UCSD-AML1 (cell line): ENCODE measurements around the gene PIK3R5.

Experiments used
- DNase-seq: peaks from one replicate; lab custom pipeline; 2025; ENCODE audit not compliant: unreplicated experiment; lab: John Stamatoyannopoulos, UW

PIK3R5 gene

DNA sequence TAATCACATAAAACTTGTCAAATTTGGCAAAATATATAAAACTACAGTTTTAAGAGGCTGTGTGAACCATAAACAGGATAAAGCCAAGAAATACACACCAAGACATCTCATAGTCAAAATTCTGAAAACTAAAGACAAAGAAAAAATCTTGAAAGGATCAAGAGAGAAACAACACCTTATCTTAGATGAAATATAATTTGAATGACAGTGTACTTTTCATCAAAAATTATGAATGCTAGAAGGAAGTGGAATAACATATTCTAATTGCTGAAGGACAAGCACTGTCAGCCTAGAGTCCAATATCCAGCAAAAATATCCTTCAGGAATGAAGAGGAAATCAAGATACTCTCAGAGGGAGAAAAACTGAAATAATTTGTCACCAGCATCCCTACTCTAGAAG, 37.2 kb downstream of the PIK3R5 start:
- no peak for DNase-seq

DNA sequence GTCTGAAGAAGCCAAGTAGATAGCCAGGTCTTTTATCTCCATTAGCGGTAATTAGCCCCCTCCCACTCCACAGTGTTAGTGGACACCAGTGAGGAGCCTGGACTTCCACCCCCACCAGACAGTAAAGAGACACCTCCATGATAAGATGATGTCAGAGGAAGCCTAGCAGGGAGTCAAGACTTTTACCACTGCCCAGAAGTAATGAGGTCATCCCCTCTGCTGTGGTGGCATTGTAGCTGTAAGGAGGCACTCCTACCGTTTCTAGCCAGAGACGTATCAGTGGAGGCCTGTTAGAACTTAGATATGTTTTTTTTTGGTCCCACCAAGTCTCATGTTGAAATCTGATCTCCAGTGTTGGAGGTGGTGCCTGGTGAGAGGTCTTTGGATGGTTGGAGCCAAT, 38.1 kb downstream of the PIK3R5 start:
- no peak for DNase-seq

DNA sequence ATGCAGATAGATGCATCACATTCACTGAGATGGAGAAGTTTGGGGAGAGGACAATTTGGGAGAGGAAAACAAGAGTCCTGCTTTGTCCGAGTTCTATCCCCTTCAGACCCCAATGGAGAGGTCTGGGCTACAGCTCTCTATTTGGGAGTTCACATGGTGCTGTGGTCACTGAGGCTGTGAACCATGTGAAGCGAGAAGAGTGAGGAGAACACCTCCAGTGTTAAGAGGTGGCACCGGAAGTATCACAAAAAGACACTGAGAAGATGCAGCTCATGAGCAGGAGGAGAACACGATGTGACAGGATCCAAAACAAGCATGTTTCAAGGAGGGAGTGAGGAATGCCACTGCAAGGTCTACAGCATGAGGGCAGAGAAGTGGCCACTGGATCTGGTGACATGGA, 39.7 kb downstream of the PIK3R5 start:
- DNase-seq = no peak

DNA sequence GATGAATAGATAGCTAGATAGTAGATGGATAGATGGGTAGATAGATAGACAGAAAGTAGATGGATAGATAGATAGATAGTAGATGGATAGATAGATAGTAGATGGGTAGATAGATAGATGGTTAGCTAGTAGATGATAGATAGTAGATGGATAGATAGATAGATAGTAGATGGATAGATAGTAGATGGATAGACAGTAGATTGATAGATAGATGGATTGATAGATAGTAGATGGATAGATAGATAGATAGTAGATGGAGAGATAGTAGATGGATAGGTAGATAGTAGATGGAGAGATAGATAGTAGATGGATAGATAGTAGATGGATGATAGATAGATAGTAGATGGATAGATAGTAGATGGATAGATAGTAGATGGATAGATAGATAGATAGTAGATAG, 40.4 kb downstream of the PIK3R5 start:
- no peak for DNase-seq

DNA sequence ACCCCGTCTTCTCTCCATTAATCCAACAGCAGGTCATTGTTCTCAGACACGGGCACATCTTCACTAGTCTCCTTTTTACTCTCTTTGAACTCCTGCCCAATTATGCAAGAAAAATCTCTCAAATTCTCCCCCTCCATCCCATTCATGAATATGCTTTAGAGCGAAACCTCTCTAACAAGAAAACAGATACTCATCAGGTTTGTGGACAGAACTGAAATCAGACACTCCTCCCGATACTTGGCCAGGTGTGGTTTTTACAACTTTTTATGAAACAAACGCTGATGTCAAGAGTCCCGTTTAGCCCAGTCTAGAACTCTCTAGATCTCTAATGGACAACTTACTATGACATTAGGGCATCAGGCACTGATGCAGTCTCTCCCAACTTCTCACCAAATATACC, 40.9 kb downstream of the PIK3R5 start:
- DNase-seq = no peak

DNA sequence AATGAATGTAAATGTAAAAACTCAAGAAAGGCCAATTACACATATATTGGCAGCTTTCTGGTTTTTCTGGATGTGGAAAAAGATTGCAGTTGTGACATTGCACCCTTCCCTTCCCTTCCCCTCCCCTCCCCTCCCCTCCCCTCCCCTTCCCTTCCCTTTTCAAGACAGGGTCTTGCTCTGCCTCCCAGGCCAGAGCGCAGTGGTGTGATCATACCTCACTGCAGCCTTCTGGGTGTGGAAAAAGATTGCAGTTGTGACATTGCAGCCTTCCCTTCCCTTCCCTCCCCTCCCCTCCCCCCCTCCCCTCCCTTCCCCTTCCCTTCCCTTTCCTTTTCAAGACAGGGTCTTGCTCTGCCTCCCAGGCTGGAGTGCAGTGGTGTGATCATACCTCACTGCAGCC, 41.7 kb downstream of the PIK3R5 start:
- no peak for DNase-seq

DNA sequence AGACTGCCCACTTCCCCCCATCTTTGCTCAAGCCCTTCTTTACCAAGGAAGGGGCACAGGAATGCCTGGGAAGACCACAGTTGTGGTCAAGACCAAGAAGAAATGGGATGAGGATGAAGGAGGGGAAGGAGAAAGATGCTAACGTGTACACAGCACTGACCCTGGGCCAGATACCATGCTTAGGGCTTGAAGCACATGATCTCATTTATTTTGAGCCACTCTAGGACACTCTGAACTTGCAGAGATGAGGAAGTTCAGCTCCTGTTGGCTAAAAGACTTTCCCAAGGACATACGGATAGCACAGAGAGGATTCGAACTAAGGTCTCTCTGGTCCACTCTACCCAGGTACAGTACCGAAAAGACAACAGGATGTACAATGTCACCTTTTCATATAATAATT, 42.6 kb downstream of the PIK3R5 start:
- no peak for DNase-seq

DNA sequence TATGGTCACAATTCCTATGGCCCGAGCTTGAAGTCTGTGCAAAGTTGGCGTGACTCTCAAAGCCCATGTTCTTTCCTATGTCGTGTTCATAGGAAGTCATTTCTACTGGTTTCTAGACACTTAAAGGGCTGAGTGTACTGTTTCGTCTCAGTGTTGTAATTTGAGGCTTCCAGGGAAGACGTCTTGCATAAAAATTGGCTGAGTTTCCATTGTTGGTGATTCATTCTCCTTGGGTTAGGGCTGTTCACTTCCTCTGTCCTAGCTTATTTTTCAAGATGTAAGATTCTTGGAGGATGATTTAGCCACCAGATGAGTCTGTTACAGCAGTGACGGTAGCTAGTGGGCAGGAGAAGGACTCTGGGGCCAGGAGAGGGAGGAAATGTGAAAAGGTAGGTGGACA, 43.1 kb downstream of the PIK3R5 start:
- DNase-seq = no peak

DNA sequence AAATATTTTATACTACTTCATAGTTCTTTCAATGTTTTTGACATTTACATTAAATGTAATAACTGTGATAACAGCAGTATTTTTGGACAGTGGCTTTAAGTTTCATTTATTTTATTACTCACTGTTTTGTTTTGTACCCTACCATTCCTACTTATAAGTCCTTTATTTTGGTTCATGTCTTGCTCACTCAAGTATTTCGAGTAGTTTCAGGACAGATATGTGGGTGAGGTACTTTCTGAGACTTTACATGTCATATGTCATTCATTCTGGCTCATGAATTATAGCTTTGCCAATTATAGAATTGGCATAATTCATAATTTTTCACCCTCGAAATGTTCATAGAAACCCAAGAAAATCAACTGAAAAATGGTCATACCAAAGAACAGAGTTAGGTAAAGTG, 44.4 kb downstream of the PIK3R5 start:
- no peak for DNase-seq

DNA sequence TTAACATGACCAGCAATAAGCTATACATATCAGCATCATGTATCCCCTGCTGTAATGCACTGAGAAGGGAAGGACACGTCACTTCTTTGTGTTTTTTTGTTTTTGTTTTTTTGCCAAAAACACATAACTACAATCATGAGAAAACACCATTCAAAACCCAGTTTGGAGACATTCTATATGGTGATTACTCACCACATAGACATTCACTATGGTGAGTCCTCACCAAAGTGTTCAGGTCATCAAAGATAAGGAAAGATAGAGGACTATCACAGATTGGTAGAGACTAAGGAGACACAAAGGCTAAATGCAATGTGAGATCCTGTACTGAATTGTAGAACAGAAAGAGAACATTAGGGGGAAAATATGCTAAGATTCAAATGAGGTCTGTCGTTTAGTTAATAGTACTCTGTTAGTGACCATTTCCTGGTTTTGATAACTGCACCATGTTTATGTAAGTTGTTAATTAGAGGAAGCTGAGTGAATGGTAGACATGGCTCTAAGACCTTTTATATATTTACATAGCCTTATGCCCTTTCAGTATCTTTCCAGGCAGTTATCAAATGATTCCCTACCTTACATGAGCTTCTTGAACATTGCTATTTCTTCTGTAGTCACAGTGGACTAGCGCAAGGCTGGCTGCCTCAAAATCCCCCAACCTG, 46.6 kb downstream of the PIK3R5 start:
- no peak for DNase-seq

DNA sequence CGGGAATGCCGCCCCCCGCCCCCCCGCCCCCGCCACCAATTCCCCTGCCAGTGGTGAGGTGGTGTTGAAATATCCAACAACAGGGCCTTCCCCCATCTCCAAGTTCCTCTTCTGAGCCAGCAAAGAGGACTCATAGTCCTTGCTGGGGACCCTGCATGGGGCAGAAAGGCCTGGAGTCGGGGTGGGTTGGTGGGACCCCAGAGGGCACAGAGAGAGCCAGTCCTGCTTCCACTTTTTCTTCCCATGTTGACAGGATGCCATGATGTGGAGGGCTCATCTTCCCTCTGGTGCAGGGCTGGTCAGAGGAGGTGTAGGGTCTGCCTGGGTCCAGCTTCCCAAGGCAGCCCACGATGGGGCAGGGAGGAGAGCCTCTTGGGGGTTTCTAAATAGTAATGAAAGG, 49.0 kb downstream of the PIK3R5 start:
- DNase-seq = no peak

DNA sequence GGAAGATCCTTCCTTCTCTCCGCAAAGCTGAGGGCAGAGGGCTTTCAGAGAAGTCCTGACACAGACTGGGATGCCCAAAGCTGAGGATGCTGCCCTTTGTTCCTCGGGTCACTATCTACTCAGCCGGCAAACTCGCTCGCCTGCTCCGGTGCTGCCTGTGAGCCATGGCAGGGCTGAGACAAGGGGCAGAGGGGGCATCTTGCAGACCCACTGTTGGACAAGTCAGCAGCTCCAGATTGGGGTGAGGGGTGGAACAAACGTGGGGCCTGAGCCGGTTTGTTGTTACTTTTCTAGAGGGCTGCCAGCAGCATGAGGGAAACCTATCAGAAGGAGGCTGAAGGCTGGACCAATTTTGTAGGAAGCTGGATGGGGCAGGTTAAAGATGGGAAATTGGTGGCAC, 51.0 kb downstream of the PIK3R5 start:
- DNase-seq = no peak

DNA sequence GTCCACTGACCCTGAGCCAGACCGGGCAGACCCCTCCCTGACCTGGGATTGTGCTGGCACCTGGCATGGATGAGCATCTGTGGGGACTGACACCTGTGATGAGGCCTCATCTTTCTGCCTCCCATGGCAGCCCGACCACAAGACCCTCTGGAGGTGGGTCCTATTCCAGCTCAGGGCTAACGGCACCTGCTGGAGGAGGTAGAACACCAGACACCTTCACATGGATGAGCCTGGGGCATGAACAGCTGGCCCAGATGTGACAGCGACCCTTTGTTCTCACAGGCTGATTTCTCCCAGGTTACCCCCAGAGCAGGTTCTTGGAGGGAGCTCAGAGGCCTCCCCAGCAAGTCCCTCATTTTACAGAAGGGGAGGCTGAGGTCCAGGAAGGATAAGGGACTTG, 51.6 kb downstream of the PIK3R5 start:
- DNase-seq = no peak

DNA sequence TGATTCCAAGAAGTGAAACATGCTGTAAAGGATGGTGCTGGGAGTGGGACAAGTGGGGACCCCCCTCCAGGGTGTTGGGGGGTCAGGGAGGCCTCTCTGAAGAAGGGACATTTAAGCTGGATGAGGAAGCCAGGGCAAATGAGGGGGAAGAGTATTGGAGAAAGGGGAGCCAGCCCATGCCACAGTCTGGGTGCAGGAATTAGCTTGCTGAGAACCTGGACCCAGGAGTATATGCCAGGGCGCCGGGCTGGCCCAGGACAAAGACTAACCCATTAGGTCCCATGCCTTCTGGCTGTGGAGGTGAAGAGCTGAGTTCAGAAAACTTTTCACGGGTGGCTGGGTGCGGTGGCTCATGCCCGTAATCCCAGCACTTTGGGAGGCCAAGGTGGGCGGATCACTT, 52.4 kb downstream of the PIK3R5 start:
- DNase-seq = no peak

DNA sequence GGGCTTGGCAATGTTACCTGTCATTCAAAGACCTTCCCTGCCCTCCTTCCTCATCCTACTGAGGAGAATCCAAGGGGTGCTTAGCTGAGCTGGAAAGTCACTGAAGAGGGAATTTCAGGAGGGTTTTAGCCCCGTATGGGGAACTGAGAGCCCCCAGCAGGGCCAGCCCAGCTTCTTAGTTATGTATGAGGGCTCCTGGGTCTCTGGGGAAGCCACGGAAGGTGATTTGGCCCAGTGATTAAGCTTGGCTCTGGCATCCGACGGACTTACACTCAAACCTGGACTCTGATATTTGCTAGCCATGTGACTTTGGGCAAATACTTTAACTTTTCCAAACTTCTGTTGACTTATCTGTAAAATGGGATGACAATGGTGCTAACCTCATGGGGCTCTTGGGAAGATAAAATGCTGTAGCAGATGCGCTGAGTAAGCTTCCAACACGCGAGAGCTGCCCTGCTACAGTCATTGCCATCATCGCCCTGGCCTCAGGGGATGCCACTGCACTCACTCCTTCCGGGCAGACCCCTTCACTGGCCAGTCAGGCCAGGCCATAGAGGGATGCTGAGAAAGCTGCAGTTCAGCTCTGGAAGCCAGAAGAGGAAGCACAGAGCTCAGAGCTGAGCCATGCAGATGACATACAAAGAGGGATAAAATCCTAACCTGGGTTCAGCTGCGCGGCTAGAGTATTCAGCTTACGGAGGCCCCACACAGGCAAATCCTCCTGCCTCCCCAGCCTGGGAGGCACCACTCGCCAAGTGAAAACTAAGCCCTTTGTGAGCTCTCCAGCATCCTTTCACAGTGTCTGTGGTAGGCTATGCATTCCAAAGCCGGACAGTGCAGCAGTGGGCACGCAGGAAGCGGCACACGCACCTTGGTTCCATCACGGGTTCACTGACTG, 53.2 kb downstream of the PIK3R5 start:
- no peak for DNase-seq

DNA sequence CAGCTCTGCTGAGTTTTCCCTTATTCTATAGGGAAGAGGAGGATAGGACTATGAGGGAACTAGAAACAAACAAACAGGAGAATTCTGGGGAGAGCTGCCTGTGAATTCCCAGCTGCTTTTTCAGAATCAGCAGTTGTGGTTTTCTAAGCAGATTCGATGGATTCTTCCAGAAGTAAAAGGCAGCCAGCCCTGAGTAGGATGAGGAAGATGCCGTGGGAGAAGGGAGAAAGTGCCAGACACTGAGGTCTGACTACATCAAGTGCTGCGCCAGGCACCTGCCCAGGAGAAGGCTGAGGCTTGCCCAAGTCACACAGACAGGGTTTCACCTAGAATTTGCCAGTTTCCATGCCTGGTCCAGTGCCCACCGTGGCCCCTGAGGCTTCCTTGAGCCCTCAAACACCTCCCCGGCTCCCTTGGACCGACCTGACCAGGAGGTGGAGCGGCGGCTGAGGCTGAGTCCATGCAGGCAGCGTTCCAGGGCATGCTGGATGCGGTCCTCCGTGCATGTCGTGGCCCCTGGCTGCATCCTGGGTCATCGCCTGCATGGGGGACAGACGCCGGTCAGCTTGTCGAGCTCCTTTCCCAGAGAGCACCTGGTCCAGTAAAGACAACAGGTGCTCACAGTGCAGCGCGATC, 54.4 kb downstream of the PIK3R5 start:
- no peak for DNase-seq

DNA sequence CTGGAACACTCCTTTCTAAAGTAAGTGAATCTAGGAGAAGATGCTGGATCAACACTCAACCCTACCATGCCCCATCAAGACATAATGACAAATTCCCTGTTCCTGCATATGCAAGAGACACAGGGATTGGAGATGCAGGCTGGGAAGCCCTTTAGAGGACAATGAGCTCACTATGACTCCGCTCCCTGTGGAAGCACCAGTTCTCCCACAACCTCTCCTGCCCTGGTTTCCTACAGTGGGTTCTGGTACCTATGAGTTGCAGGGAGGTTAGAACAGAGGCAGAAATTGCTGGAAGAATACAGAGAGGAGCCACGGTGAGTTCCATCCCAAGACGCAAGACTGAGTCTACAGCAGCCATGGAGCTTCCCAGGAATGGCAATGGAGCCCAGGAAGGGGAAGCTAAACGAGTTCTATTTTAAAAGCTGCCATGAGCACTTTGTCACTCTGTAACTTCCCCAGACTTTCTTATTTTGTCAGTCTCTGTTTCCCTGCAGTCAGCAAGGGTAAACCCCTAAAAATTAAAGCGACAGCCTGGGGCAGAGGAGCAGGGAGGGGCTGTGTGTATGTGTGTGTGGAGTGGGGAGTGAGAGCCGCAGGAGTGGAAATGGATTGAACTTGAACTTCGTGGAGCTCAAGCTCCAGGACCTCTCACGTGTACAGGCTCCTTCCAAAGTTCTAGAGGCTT, 55.8 kb downstream of the PIK3R5 start:
- no peak for DNase-seq

DNA sequence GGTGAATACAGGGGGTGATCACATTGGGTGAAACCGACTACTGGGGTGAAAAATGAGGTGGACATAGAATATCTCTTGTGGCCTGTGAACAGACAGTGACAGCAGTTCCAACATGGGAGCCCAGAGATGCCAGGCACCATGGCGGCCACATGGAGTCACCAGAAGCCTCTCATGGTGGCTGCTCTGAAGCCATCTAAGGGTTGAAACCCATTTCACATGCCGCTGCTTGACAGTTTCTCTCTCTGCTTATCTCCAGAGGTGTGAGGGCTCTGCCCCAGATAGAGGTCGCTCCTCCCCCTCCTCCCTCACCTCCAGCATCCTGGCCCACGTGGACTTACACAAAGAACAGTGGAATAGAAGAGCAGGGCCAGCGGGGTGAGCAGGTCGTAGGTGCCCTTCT, 60.2 kb downstream of the PIK3R5 start:
- no peak for DNase-seq

DNA sequence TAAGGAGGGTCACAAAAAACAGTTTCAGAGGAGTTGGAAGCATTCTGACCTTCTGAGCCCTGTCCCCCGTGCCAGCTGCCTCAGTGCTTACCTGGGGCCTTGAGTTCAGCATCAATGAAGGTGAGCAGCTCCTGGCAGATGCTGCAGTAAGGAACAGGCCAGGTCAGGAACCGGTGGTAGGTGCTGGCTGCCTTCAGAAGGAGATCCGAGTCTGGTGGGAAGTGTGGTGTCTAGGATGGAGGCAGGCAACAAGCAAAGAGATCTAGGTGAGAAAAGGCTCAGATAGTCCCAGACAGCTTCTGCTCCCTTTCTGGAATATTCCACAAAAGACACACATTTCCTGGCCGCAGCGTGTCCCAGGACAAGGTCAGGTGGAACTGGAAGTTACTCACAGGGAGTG, 60.8 kb downstream of the PIK3R5 start:
- DNase-seq = no peak

DNA sequence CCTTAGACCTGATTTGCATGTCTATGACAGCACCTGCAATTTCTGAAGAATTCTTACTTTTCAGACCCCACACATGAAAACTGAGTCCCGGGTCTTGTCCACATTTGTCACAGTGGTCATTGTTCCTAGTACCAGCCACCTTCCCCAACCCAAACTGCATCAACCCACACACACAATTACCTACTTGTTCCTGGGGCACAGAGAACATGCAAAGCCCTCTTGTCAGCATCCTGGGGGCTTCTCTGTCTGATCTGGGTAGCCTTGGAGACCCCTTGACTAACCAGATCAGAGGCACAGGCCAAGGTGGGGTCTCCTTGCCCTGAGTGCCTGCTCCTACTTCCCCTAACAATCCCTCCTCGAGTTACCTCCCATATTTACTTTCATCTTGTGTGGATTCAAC, 61.3 kb downstream of the PIK3R5 start:
- no peak for DNase-seq
